ENCODE results near the gene RPRD2.
A peak's percentile ranks its signal among the peaks of the same experiment; 100 is the strongest.

Gene RPRD2

DNA sequence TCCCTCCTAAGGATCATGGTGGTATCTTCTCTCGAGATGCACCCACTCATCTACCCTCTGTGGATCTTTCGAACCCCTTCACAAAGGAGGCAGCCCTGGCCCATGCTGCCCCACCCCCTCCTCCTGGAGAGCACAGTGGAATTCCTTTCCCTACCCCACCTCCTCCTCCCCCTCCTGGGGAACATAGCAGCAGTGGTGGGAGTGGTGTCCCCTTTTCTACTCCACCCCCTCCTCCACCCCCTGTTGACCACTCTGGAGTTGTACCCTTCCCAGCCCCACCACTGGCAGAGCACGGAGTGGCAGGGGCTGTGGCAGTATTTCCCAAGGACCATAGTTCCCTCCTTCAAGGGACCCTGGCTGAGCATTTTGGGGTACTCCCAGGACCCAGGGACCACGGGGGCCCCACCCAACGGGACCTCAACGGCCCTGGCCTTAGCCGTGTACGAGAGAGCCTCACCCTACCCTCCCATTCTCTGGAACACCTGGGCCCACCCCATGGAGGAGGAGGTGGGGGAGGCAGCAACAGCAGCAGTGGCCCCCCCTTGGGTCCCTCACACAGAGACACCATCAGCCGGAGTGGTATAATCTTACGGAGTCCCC lies 108.8 kb downstream of the RPRD2 start:
- DNase-seq (ENCODE audit: low read depth in 2 of 2): no peak

GRCh38 chr1:150473659-150474058 lies 109.7 kb downstream of the RPRD2 start:
- no peak for DNase-seq (ENCODE audit: low read depth in 2 of 2)

GRCh38 chr1:150474869-150475268 lies 110.9 kb downstream of the RPRD2 start:
- no peak for DNase-seq (ENCODE audit: low read depth in 2 of 2)

- no peak for DNase-seq (ENCODE audit: low read depth in 2 of 2)
These were observed 112.8 kb downstream of the RPRD2 start for GRCh38 chr1:150476754-150477153.

- no peak for DNase-seq (ENCODE audit: low read depth in 2 of 2)
These were observed 113.4 kb downstream of the RPRD2 start for GRCh38 chr1:150477320-150477719.

DNA sequence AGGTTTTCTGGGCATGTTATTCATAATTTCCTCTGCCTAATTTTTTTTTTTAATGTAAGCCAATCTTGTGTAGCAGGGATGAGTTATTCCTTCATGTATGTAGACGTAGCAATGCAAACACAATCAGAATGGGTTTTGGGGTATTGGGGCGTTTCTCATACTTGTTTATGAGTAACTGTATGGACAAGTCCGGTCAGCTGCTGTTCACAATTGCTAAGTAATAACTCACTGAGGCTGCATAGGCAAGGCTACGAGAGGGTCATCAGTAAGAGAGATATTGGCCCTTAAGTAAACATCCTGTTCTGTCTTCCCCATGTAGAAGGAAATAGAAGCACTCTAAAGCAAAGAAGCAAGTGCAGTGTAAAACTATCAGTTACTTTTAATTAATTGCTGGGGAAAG lies 113.8 kb downstream of the RPRD2 start:
- no peak for DNase-seq (ENCODE audit: low read depth in 2 of 2)

GRCh38 chr1:150479370-150479769 lies 115.4 kb downstream of the RPRD2 start:
- DNase-seq (ENCODE audit: low read depth in 2 of 2): no peak

- no peak for DNase-seq (ENCODE audit: low read depth in 2 of 2)
These were observed 116.0 kb downstream of the RPRD2 start for GRCh38 chr1:150479927-150480352.

DNA sequence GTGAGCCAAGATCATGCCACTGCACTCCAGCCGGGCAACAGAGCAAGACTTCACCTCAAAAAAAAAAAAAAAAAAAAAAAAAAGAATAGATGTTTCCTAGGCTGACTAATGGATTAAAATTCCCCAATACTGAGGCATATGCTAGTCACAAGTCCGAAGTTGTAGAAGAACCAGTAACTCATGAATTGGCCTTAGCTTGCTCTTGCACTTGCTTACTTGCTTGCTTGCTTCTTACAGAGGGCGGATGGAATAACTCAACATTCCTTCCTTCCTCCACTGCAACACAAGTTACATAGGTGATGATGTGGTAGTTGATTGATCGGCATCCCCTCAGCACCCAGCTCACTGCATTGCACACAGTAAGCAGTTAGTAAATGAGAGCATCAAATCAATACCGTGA lies 120.5 kb downstream of the RPRD2 start:
- DNase-seq (ENCODE audit: low read depth in 2 of 2): no peak

GRCh38 chr1:150484861-150485260 lies 120.9 kb downstream of the RPRD2 start:
- DNase-seq (ENCODE audit: low read depth in 2 of 2): no peak

GRCh38 chr1:150486966-150487762 lies 123.2 kb downstream of the RPRD2 start, which contains the start of gene TARS2:
TSS of gene TARS2 (plus strand) at chr1:150487419. CDS start at chr1:150487451, 32 bp downstream.
- peak; percentile 83 to 86 for DNase-seq (ENCODE audit: low read depth in 2 of 2)

DNA sequence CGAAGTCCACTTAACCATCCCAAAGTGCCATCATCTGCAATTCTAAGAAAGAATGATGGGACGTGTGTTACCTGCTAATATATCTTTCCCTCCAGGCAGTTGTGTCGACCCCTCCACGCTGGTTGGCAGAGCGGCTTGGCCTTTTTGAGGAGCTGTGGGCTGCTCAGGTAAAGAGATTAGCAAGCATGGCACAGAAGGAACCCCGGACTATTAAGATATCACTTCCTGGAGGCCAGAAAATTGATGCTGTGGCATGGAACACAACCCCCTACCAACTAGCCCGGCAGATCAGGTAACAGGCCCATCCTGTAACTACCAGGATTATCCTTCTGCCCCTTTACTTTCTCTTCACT lies 123.8 kb downstream of the RPRD2 start:
- DNase-seq (ENCODE audit: low read depth in 2 of 2): no peak

DNA sequence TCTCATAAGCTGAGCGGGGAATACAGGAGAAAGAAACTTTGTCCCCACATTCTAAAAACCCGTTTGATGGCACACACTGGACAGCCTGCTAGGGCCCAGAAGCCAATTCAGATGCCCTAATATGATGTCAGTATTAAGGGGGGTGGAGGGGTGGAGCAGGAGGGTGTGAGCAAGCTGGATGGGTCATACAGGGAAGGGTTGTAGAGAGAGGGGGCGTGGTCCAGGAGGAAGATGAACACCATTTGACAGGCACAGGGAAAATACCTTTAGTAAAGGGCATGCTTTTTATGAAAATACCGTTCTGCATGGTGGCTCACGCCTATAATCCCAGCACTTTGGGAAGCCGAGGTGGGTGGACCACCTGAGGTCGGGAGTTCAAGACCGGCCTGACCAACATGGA lies 129.2 kb downstream of the RPRD2 start:
- DNase-seq (ENCODE audit: low read depth in 2 of 2): no peak

- DNase-seq (ENCODE audit: low read depth in 2 of 2): no peak
These were observed 134.4 kb downstream of the RPRD2 start for GRCh38 chr1:150498342-150498741.

- DNase-seq (ENCODE audit: low read depth in 2 of 2): no peak
These were observed 141.5 kb downstream of the RPRD2 start for GRCh38 chr1:150505431-150505830.

GRCh38 chr1:150507912-150508864 lies 144.2 kb downstream of the RPRD2 start, which contains the start of gene ECM1:
TSS of gene ECM1 (plus strand) at chr1:150508109. CDS start at chr1:150508210, 101 bp downstream.
- DNase-seq (ENCODE audit: low read depth in 2 of 2): no peak

DNA sequence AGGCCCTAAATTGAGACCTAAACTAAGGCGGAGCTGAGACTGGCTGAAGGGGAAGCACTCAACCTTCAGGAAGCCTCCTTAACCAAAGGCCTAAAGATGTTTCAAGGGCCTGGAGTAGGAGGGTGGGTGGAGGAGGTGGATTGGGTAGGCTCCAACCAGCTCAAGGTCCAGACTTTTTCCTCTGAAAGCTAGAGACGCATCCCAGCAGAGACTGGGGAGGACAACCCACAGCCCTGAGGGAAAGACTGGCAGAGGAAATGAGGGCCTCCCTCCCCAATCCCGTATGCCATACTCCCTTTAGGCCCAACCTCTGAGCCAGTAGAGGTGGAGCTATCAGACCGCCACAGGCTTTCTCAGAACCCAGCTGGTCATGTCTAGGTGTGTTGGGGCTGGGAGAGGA lies 145.0 kb downstream of the RPRD2 start:
- no peak for DNase-seq (ENCODE audit: low read depth in 2 of 2)

GRCh38 chr1:150511551-150511950 lies 147.6 kb downstream of the RPRD2 start:
- no peak for DNase-seq (ENCODE audit: low read depth in 2 of 2)

DNA sequence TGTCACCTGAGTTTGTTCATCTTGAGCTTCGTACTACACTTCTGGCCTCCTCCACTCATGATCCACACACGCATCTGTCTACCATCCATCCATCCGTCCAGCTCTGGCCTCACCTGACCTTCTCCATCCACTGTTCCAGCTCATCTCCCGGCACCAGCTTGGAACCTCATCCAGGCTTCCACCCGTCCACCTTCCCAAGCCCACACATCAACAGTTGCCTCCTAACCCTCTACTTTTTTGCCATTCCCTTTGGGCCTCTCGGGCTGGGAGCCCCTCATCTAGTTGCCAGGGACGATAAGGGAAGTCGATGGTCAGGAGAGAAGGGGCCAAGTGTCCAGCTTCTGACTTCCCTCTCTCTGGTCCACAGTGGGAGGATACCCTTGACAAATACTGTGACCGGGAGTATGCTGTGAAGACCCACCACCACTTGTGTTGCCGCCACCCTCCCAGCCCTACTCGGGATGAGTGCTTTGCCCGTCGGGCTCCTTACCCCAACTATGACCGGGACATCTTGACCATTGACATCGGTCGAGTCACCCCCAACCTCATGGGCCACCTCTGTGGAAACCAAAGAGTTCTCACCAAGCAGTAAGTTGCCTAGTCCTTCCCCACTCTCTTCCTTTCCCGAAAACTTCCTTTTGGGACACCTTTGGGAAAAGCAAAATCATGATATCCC lies 148.2 kb downstream of the RPRD2 start:
- DNase-seq (ENCODE audit: low read depth in 2 of 2): no peak

DNA sequence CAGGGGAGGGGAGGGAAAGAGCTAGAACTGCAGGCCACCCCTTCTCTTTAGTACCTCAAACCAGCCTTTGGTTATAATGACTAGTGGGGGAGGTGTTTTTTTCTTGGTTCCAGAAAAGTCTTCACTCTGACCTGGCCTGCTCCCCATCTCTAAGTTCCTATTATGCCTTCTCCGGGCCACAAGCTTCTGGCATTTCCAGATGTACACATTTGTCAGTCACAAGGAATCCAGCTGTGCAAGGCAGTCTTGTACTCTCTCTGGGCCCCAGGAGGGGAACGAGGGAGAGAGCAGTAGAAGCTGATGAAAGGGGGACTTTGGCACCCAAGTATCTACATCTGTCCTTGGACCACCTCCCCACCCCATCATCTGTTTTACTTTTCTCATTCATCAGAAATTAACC lies 148.9 kb downstream of the RPRD2 start:
- no peak for DNase-seq (ENCODE audit: low read depth in 2 of 2)

- DNase-seq (ENCODE audit: low read depth in 2 of 2): no peak
These were observed 149.4 kb downstream of the RPRD2 start for GRCh38 chr1:150513351-150513791.

DNA sequence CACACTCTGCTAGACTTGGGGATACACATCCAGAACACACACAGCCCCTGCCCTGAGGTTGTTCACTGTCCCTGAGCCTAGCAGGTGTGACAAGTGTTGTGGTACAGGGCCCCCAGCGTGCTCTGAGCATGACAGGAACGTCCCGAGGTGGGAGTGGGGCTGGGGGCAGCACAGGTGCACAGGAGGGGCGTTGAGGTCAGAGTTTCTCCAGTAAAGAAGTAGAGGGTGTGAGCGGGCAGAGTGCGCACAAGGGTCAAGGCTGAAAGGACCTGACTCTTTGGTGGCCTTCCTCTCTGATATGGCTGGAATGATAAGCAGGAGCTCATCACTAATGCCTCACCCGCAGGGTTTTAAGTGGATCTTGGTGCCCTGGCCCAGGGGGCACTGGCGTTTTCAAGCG lies 150.3 kb downstream of the RPRD2 start:
- no peak for DNase-seq (ENCODE audit: low read depth in 2 of 2)
